Heart left ventricle (tissue), 16 donors: ENCODE results near the gene OR9Q1. TPM values are rescaled to one million over a fixed set of nuclear protein-coding genes. Genes with fewer than 3 reads are reported as not detected.

Source experiments
- ATAC-seq, 4 donors: fragments of 200-7000 bp; cut with Tn5 transposase; one replicate each; pipeline ENCODE4 v1.9.1; 2020 to 2022; ENCODE audit warnings: moderate library complexity in 4 of 4, mild to moderate bottlenecking in 3 of 4, moderate number of reproducible peaks in 1 of 4
- DNase-seq, 5 donors: peaks; one replicate each; pipeline ENCODE4 v3.0.0-alpha.2; 2020
- H3K27ac ChIP-seq, 12 donors: fragments of 200-600 bp; sonication (generic) in 4 of 12; one replicate each; pipeline versions ENCODE4 v1.5.0 to v1.8.0; 2016 to 2022; ENCODE audit warnings: mild to moderate bottlenecking in 2 of 12
- H3K27me3 ChIP-seq, 9 donors: fragments of 200-600 bp; sonication (generic) in 2 of 9; one replicate each; pipeline versions ENCODE4 v1.5.1 to v1.8.0; 2016 to 2022; ENCODE audit warnings: mild to moderate bottlenecking in 3 of 9
- H3K36me3 ChIP-seq, 9 donors: fragments of 200-600 bp; sonication (generic) in 2 of 9; one replicate each; pipeline versions ENCODE4 v1.5.0 to v1.8.0; 2018 to 2022; ENCODE audit warnings: mild to moderate bottlenecking in 2 of 9
- H3K4me1 ChIP-seq, 12 donors: fragments of 200-600 bp; sonication (generic) in 4 of 12; one replicate each; pipeline versions ENCODE4 v1.5.0 to v1.8.0; 2016 to 2022; ENCODE audit warnings: mild to moderate bottlenecking in 3 of 12
- H3K4me3 ChIP-seq, 12 donors: fragments of 200-600 bp; sonication (generic) in 4 of 12; one replicate each; pipeline versions ENCODE4 v1.5.0 to v1.8.0; 2017 to 2022; ENCODE audit warnings: mild to moderate bottlenecking in 9 of 12, moderate library complexity in 4 of 12
- H3K9me3 ChIP-seq, 12 donors: fragments of 200-600 bp; sonication (generic) in 4 of 12; one replicate each; pipeline versions ENCODE4 v1.5.0 to v1.8.0; 2016 to 2022; ENCODE audit warnings: mild to moderate bottlenecking in 1 of 12
- CTCF ChIP-seq, 12 donors: fragments of 200-600 bp; sonication (generic) in 4 of 12; IDR thresholded peaks; one replicate each; pipeline versions ENCODE4 v1.5.0 to v1.8.0; 2018 to 2022; ENCODE audit warnings: antibody characterized with exemption in 12 of 12, mild to moderate bottlenecking in 5 of 12
- POLR2A ChIP-seq, 2 donors: fragments of 450-650 bp; IDR thresholded peaks; one replicate each; pipeline ENCODE4 v1.6.1; 2017; ENCODE audit warnings: antibody characterized with exemption in 2 of 2, mild to moderate bottlenecking in 2 of 2, moderate library complexity in 2 of 2
- WGBS, 4 donors: extraction: QIAGEN DNeasy Blood & Tissue Kit in 2 of 4; methylation state at CpG; one replicate each; pipeline versions ENCODE4 v1.1.5 to v1.1.7; 2013 to 2018; 5-methylcytosine and 5-hydroxymethylcytosine counted together
- intact Hi-C, 10 donors: fragments of 100-400 bp; cut with DNase I; formaldehyde crosslinking; loops; one replicate each; pipeline versions ENCODE4 v1.11.1 to v1.14.2; 2022
- polyA plus RNA-seq, 2 donors: library from polyadenylated mRNA; stranded (reverse); fragments of 200-250 nt; gene quantifications; one replicate each; pipeline ENCODE4 v1.2.3, GENCODE V29; 2013
- total RNA-seq, 9 donors: library from RNA; depleted of rRNA in 2 of 9; stranded (reverse); fragments of >200 nt in 2 of 9; fragmentation: NEBNext Ultra II Directional in 3 of 9; extraction: Animal tissue kit (Norgen Biotek cat#: 25700) in 3 of 9; gene quantifications; one replicate each; pipeline versions ENCODE4 v1.1.0 to v1.2.4, GENCODE V29; 2016 to 2023
- donor health status: ischemic (EF 13 %, LVEDD 7.1; RV severe dilation, severe dysfunction).
- donor health status: healthy with polysubstance abuse.
- donor health status: DM: no; HTN: yes; CAD: no.
- donor health status: DM: no; HTN: no; CAD: no.
- donor health status: ischemic (EF 25% LVEDD 6.9; RV normal size, moderate dysfunction).
- donor health status: ischemic (EF 25% LVEDD 5.7; RV mildly dilated, moderate dysfunction).
- donor health status: healthy.
- donor health status: DM: yes; HTN: yes; CAD: no.
- donor health status: ischemic (EF 35%, LVEDD 5.7; RV mildly dilated, moderate dysfunction).
- donor health status: nonischemic (EF 11% LVEDD 7.7; RV severe dilation, severe dysfunction).
- donor health status: DM: yes; HTN: yes; CAD: no.
- donor health status: PGD.
- donor health status: ischemic (EF 29% LVEDD 5.4; RV normal size, mild dysfunction).
- donor health status: nonischemic (EF 23%, LVEDD 6.1; RV moderate dilation, normal function).

OR9Q1 gene
- total and polyA plus RNA-seq, 11 donors, result not detected

GRCh38 chr11:58030653-58031052 lies 7.0 kb downstream of the OR9Q1 start, which contains the start of gene OR6Q1:
Gene OR6Q1 (plus strand): TSS chr11:58030953. CDS start chr11:58030953, 0 bp downstream.
- Histone ChIP-seq H3K9me3 (peaks cover 0 to 8% (median 0%) of the 10 kb centered on the region in 12 donors), H3K4me3 (no peak within 1 kb of the TSS), H3K27me3 (no peaks in the 10 kb centered on the region), H3K4me1 (peaks cover 0 to 15% (median 7%) of the 10 kb centered on the region in 12 donors), H3K27ac (peak within 1 kb of the TSS in 1 of 12 donors; percentile 16), H3K36me3 (no peaks in the 10 kb centered on the region)
- intact Hi-C loops, result loop anchor here in 1 of 10 donors (10.0 kb wide), 1 partner anchor 254 kb away; no protein-coding TSS in a partner anchor
- no peak for ATAC-seq
- TF ChIP-seq CTCF (IDR thresholded peaks at IDR 0.05) (no peak), POLR2A (IDR thresholded peaks at IDR 0.05) (no peak)
- no peak for DNase-seq

GRCh38 chr11:58034471-58034870 lies 10.8 kb downstream of the OR9Q1 start:
- Histone ChIP-seq H3K27ac (no peak overlapping the region), H3K27me3 (no peaks in the 10 kb centered on the region), H3K4me1 (peaks cover 0 to 5% (median 0%) of the 10 kb centered on the region in 12 donors), H3K36me3 (no peaks in the 10 kb centered on the region), H3K4me3 (no peak overlapping the region), H3K9me3 (peaks cover 0 to 19% (median 2%) of the 10 kb centered on the region in 12 donors)
- TF ChIP-seq CTCF (IDR thresholded peaks at IDR 0.05) (no peak), POLR2A (IDR thresholded peaks at IDR 0.05) (no peak)
- ATAC-seq (no peak), DNase-seq (no peak)
- WGBS, 4 donors, result 86 to 93% (median 88%) methylated on average over 2 of the region's 2 CpGs
- intact Hi-C loops, result loop anchor here in 1 of 10 donors (10.0 kb wide), 1 partner anchor 250 kb away; no protein-coding TSS in a partner anchor

- TF ChIP-seq POLR2A (IDR thresholded peaks at IDR 0.05) (no peak), CTCF (IDR thresholded peaks at IDR 0.05) (no peak)
- H3K4me1 ChIP-seq, result no peaks in the 10 kb centered on the region
- ATAC-seq (no peak), DNase-seq (no peak)
- H3K9me3 ChIP-seq, result peaks cover 0 to 14% (median 2%) of the 10 kb centered on the region in 12 donors
- H3K36me3 ChIP-seq, result no peaks in the 10 kb centered on the region
- H3K4me3 ChIP-seq, result no peak overlapping the region
- no peaks in the 10 kb centered on the region for H3K27me3 ChIP-seq
- H3K27ac ChIP-seq, result no peak overlapping the region
- intact Hi-C loops, result loop anchor here in 1 of 10 donors (10.0 kb wide), 1 partner anchor 245 kb away; no protein-coding TSS in a partner anchor
These were observed 15.9 kb downstream of the OR9Q1 start for GRCh38 chr11:58039589-58039988.

- no peak for TF ChIP-seq POLR2A (IDR thresholded peaks at IDR 0.05)
- TF ChIP-seq CTCF (IDR thresholded peaks at IDR 0.05), result no peak
- no peak for ATAC-seq
- intact Hi-C loops, result no loop called here
These were observed 19.7 kb downstream of the OR9Q1 start for GRCh38 chr11:58043379-58043778.

More at GRCh38 chr11:58043379-58043778, 19.7 kb downstream of the OR9Q1 start:
- WGBS, 4 donors, result 76 to 86% (median 77%) methylated on average over 2 of the region's 2 CpGs
- no peaks in the 10 kb centered on the region for H3K27me3 ChIP-seq
- no peaks in the 10 kb centered on the region for H3K36me3 ChIP-seq
- H3K9me3 ChIP-seq, result peaks cover 0 to 4% (median 0%) of the 10 kb centered on the region in 12 donors
- H3K27ac ChIP-seq, result no peak overlapping the region
- no peak for DNase-seq
- no peak overlapping the region for H3K4me3 ChIP-seq
- no peaks in the 10 kb centered on the region for H3K4me1 ChIP-seq
